H1 (cell line): ENCODE measurements around the gene CELF1. TPM values are rescaled to one million over a fixed set of nuclear protein-coding genes. Genes with fewer than 3 reads are reported as not detected.

Source experiments
- CTCF ChIA-PET: fragments of 300-600 bp; sonication (Branson Sonifier 250); formaldehyde crosslinking; loops from one replicate; lab custom pipeline; 2021; ENCODE audit not compliant: partially characterized antibody; lab: Charles Lee
- POLR2A ChIA-PET: fragments of 300-600 bp; sonication (Branson Sonifier 250); formaldehyde crosslinking; loops from one replicate; lab custom pipeline; 2021; ENCODE audit warnings: inconsistent platforms; ENCODE audit not compliant: partially characterized antibody; lab: Charles Lee
- DNase-seq, 2 experiments: peaks; one replicate each; pipeline versions ENCODE4 v3.0.0 to v3.0.0-alpha.2; 2010 to 2022; ENCODE audit warnings: low spot score in 2 of 2, low read depth in 1 of 2, mixed read lengths in 1 of 2
- FAIRE-seq: peaks from 2 replicates; lab custom pipeline; 2011; peaks lifted over from hg19 to GRCh38; lab: Jason Lieb, UNC
- H2AFZ ChIP-seq: 2 replicates; pipeline ENCODE4 v1.8.1; 2012; ENCODE audit warnings: low read length, inconsistent platforms
- H2AK5ac ChIP-seq: 2 replicates; pipeline ENCODE4 v1.6.1; 2013; ENCODE audit warnings: low read depth, low read length
- H2BK120ac ChIP-seq: replicated peaks from 2 replicates; pipeline ENCODE3; 2013; ENCODE audit warnings: low read depth, low read length, inconsistent platforms
- H2BK12ac ChIP-seq: 2 replicates; pipeline ENCODE4 v1.6.1; 2013; ENCODE audit warnings: low read depth, low read length
- H2BK15ac ChIP-seq: 2 replicates; pipeline ENCODE4 v1.6.1; 2013; ENCODE audit warnings: low read length
- H2BK20ac ChIP-seq: 2 replicates; pipeline ENCODE4 v1.6.1; 2013; ENCODE audit warnings: low read length
- H2BK5ac ChIP-seq: 2 replicates; pipeline ENCODE4 v1.6.1; 2013; ENCODE audit warnings: low read depth, low read length
- H3K14ac ChIP-seq: 2 replicates; pipeline ENCODE4 v1.6.1; 2013; ENCODE audit warnings: inconsistent platforms; ENCODE audit not compliant: insufficient read length
- H3K18ac ChIP-seq: 2 replicates; pipeline ENCODE4 v1.6.1; 2013; ENCODE audit warnings: low read length; ENCODE audit errors: extremely low read depth
- H3K23ac ChIP-seq: 2 replicates; pipeline ENCODE4 v1.6.1; 2013; ENCODE audit warnings: inconsistent platforms; ENCODE audit not compliant: insufficient read length
- H3K23me2 ChIP-seq: 2 replicates; pipeline ENCODE4 v1.6.1; 2013; ENCODE audit warnings: low read depth, low read length
- H3K27ac ChIP-seq: 2 replicates; pipeline ENCODE4 v1.6.1; 2011; ENCODE audit warnings: low read depth, low read length, inconsistent platforms
- H3K27me3 ChIP-seq, 4 experiments: replicated peaks in 1 of 4; 1 replicate in 1 of 4; 2 replicates in 3 of 4; pipeline versions ENCODE4 v1.6.1 to v1.8.1; 2011 to 2013; ENCODE audit warnings: low read length in 3 of 4, mild to moderate bottlenecking in 3 of 4, inconsistent platforms in 2 of 4, mixed read lengths in 2 of 4, moderate library complexity in 1 of 4; ENCODE audit not compliant: control insufficient read depth in 3 of 4, insufficient read depth in 3 of 4; ENCODE audit errors: extremely low read depth in 1 of 4
- H3K36me3 ChIP-seq, 4 experiments: 2 replicates each; pipeline versions ENCODE4 v1.6.1 to v1.8.1; 2011 to 2013; ENCODE audit warnings: mild to moderate bottlenecking in 4 of 4, low read length in 3 of 4, moderate library complexity in 2 of 4, control low read depth in 1 of 4, inconsistent platforms in 1 of 4; ENCODE audit not compliant: insufficient read depth in 4 of 4, control insufficient read depth in 2 of 4
- H3K4ac ChIP-seq: replicated peaks from 2 replicates; pipeline ENCODE3; 2013; ENCODE audit warnings: low read length, low read depth, mixed read lengths, inconsistent platforms; ENCODE audit not compliant: insufficient read length
- H3K4me1 ChIP-seq, 4 experiments: replicated peaks in 1 of 4; 1 replicate in 1 of 4; 2 replicates in 3 of 4; pipeline versions ENCODE4 v1.6.1 to v1.8.1; 2011 to 2013; ENCODE audit warnings: low read length in 3 of 4, inconsistent platforms in 2 of 4, mixed read lengths in 1 of 4; ENCODE audit not compliant: insufficient read depth in 4 of 4, control insufficient read depth in 3 of 4
- H3K4me2 ChIP-seq, 2 experiments: 2 replicates each; pipeline versions ENCODE4 v1.6.1 to v1.8.1; 2011 to 2013; ENCODE audit warnings: low read depth in 2 of 2, low read length in 2 of 2, control low read depth in 1 of 2, inconsistent platforms in 1 of 2, mild to moderate bottlenecking in 1 of 2; ENCODE audit not compliant: insufficient read depth in 1 of 2
- H3K4me3 ChIP-seq, 4 experiments: fragments of 200-600, 300-600 bp in 1 of 4; sonication (generic), shearing (Covaris generic), sonication (Bioruptor Twin) in 1 of 4; 2 replicates each; pipeline versions ENCODE4 v1.5.1 to v1.8.1; 2011 to 2016; ENCODE audit warnings: low read length in 4 of 4, low read depth in 3 of 4, control low read depth in 2 of 4, inconsistent platforms in 2 of 4, mild to moderate bottlenecking in 2 of 4, mixed read lengths in 1 of 4, moderate library complexity in 1 of 4; ENCODE audit not compliant: insufficient read depth in 2 of 4; ENCODE audit errors: extremely low read depth in 1 of 4
- H3K56ac ChIP-seq: replicated peaks from 2 replicates; pipeline ENCODE3; 2013; ENCODE audit warnings: low read depth, mild to moderate bottlenecking, mixed read lengths, low read length, inconsistent platforms; ENCODE audit not compliant: insufficient read length
- H3K79me1 ChIP-seq: 2 replicates; pipeline ENCODE4 v1.6.1; 2013; ENCODE audit warnings: low read depth, low read length, control low read depth
- H3K79me2 ChIP-seq, 2 experiments: 2 replicates each; pipeline versions ENCODE4 v1.6.1 to v1.8.1; 2012 to 2013; ENCODE audit warnings: low read length in 2 of 2, mild to moderate bottlenecking in 2 of 2, inconsistent platforms in 1 of 2; ENCODE audit not compliant: insufficient read depth in 2 of 2, control insufficient read depth in 1 of 2
- H3K9ac ChIP-seq, 4 experiments: replicated peaks in 1 of 4; 1 replicate in 1 of 4; 2 replicates in 3 of 4; pipeline versions ENCODE4 v1.6.1 to v1.8.1; 2011 to 2013; ENCODE audit warnings: low read depth in 3 of 4, low read length in 3 of 4, control low read depth in 2 of 4, mild to moderate bottlenecking in 2 of 4, moderate library complexity in 2 of 4, inconsistent platforms in 1 of 4; ENCODE audit errors: extremely low read depth in 1 of 4
- H3K9me3 ChIP-seq, 2 experiments: 2 replicates each; pipeline versions ENCODE4 v1.6.1 to v1.8.1; 2012 to 2013; ENCODE audit warnings: mild to moderate bottlenecking in 2 of 2, moderate library complexity in 2 of 2, control low read depth in 1 of 2, inconsistent platforms in 1 of 2, low read depth in 1 of 2, low read length in 1 of 2, mixed read lengths in 1 of 2; ENCODE audit not compliant: insufficient read depth in 2 of 2
- H4K20me1 ChIP-seq, 2 experiments: replicated peaks in 1 of 2; 2 replicates each; pipeline versions ENCODE3 to v1.8.1; 2011 to 2013; ENCODE audit warnings: inconsistent platforms in 2 of 2, low read length in 2 of 2, mild to moderate bottlenecking in 1 of 2; ENCODE audit not compliant: insufficient read depth in 2 of 2, control insufficient read depth in 1 of 2
- H4K5ac ChIP-seq: 2 replicates; pipeline ENCODE4 v1.6.1; 2013; ENCODE audit warnings: low read length, low read depth, mixed read lengths, inconsistent platforms; ENCODE audit not compliant: insufficient read length
- H4K8ac ChIP-seq: 2 replicates; pipeline ENCODE4 v1.8.0; 2013; ENCODE audit warnings: mild to moderate bottlenecking, moderate library complexity, low read length, inconsistent platforms; ENCODE audit not compliant: insufficient read depth; ENCODE audit errors: extremely low read depth
- H4K91ac ChIP-seq: replicated peaks from 2 replicates; pipeline ENCODE3; 2013; ENCODE audit warnings: low read length, mixed read lengths, inconsistent platforms; ENCODE audit not compliant: insufficient read length
- CHD1 ChIP-seq: IDR thresholded peaks from 2 replicates; pipeline ENCODE4 v1.6.1; 2012; ENCODE audit warnings: low read depth, low read length, improper control_type of control experiment
- KDM1A ChIP-seq: fragments of 200-600, 300-600 bp; sonication (generic); IDR thresholded peaks from 2 replicates; pipeline ENCODE4 v1.7.1; 2016; ENCODE audit warnings: mild to moderate bottlenecking, low read length, borderline replicate concordance
- WGBS, 2 experiments: shearing (Covaris generic) in 1 of 2; methylation state at CpG; one replicate each; pipeline versions ENCODE4 v1.1.6 to v1.1.7; 2013 to 2015; ENCODE audit warnings: low lambda C conversion rate in 2 of 2, mixed read lengths in 2 of 2, inconsistent platforms in 1 of 2, low coverage in 1 of 2, missing lambda C conversion rate in 1 of 2; ENCODE audit not compliant: insufficient replicate concordance in 2 of 2, insufficient coverage in 1 of 2, insufficient read length in 1 of 2; ENCODE audit errors: extremely low coverage in 1 of 2, missing lambda C conversion rate in 1 of 2; 5-methylcytosine and 5-hydroxymethylcytosine counted together
- polyA plus RNA-seq, 7 experiments: library from polyadenylated mRNA; depleted of rRNA in 3 of 7; stranded (reverse) in 5 of 7; unstranded in 2 of 7; fragments of >200 nt in 5 of 7; fragments of 200-250 nt in 2 of 7; gene quantifications; 1 replicate in 5 of 7; 2 replicates in 1 of 7; 4 replicates in 1 of 7; pipeline versions ENCODE4 v1.2.1 to v1.2.3, GENCODE V29; 2011 to 2013; ENCODE audit warnings: missing spikeins in 2 of 7, mixed read lengths in 2 of 7
- total RNA-seq: library from RNA; stranded (reverse); fragmentation: NEBNext Ultra II Directional; extraction: Animal tissue kit (Norgen Biotek cat#: 25700); gene quantifications from 2 replicates; pipeline ENCODE4 v1.2.1, GENCODE V29; 2021

The CELF1 gene
- total and polyA plus RNA-seq, 2 of the 8 experiments (the other 6 are each of a cell fraction or from before 2014, with no cell fraction given) = 131 to 197 TPM

GRCh38 chr11:47438721-47439120, 114.2 kb downstream of the CELF1 start:
- Histone ChIP-seq H3K4me3 (no peak overlapping the region), H3K4me1 (no peaks in the 10 kb centered on the region), H3K23ac (no peak overlapping the region), H3K18ac (no peak overlapping the region), H2BK20ac (no peak overlapping the region), H4K91ac (no peak overlapping the region), H2AFZ (no peak overlapping the region), H3K14ac (no peak overlapping the region), H3K23me2 (no peaks in the 10 kb centered on the region), H3K9ac (no peak overlapping the region), H3K27ac (no peak overlapping the region), H3K4me2 (no peak overlapping the region), H3K36me3 (no peaks in the 10 kb centered on the region), H3K4ac (no peak overlapping the region), H2BK5ac (no peak overlapping the region), H4K8ac (no peak overlapping the region), H2BK15ac (no peak overlapping the region), H2BK120ac (no peak overlapping the region), H2BK12ac (no peak overlapping the region), H3K79me2 (no peaks in the 10 kb centered on the region), H3K9me3 (no peaks in the 10 kb centered on the region), H3K27me3 (no peaks in the 10 kb centered on the region), H4K20me1 (no peaks in the 10 kb centered on the region), H2AK5ac (no peak overlapping the region), H3K56ac (no peak overlapping the region), H4K5ac (no peak overlapping the region), H3K79me1 (no peaks in the 10 kb centered on the region)
- no peak for TF ChIP-seq CHD1
- TF ChIP-seq KDM1A = 0 out of 2 replicates have a peak, but pooled peaks have one; percentile 14
- ChIA-PET POLR2A (interaction anchor here (1.3 to 2.5 kb wide), 3 partner anchors 9 to 23 kb away, joined by 3 to 11 read pairs (median 5); partner anchors contain the start of gene PSMC3), CTCF (interaction anchor here (0.6 to 2.4 kb wide), 5 partner anchors 10 to 72 kb away, joined by 3 to 5 read pairs (median 4); partner anchors contain the start of genes PSMC3 and SLC39A13)
- FAIRE-seq = no peak
- DNase-seq = no peak
- WGBS, 2 experiments = 91% methylated on average over 18 of the region's 18 CpGs; no CpG with 5 or more reads in 1 of the 2 experiments
